AG08396 (cell line): ENCODE results near the gene PCDHGC3.
A peak's percentile ranks its signal among the peaks of the same experiment; 100 is the strongest.

Source experiments
- DNase-seq: peaks from one replicate; pipeline ENCODE4 v3.0.0; 2012; ENCODE audit warnings: low spot score, mixed read lengths

PCDHGC3 gene

GRCh38 chr5:141485321-141486055, 9.7 kb downstream of the PCDHGC3 start:
- no peak for DNase-seq

DNA sequence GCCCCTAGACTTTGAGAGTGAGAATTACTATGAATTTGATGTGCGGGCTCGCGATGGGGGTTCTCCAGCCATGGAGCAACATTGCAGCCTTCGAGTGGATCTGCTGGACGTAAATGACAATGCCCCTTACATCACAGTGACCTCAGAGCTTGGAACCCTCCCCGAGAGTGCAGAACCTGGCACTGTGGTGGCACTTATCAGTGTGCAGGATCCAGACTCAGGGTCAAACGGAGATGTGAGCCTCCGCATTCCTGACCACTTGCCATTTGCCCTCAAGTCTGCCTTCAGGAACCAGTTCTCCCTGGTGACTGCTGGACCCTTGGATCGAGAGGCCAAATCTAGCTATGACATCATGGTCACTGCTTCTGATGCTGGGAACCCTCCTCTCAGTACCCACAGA, 10.3 kb downstream of the PCDHGC3 start:
- DNase-seq = no peak

- DNase-seq = no peak
Measured at GRCh38 chr5:141487131-141487530, 11.4 kb downstream of the PCDHGC3 start.

- peak; percentile 88 for DNase-seq
Measured at GRCh38 chr5:141488591-141489561, 13.1 kb downstream of the PCDHGC3 start, which contains the start of gene PCDHGC5. Gene PCDHGC5 (plus strand): TSS chr5:141489081. CDS start chr5:141489241, 160 bp downstream.

GRCh38 chr5:141489841-141490240, 14.1 kb downstream of the PCDHGC3 start:
- DNase-seq = no peak

DNA sequence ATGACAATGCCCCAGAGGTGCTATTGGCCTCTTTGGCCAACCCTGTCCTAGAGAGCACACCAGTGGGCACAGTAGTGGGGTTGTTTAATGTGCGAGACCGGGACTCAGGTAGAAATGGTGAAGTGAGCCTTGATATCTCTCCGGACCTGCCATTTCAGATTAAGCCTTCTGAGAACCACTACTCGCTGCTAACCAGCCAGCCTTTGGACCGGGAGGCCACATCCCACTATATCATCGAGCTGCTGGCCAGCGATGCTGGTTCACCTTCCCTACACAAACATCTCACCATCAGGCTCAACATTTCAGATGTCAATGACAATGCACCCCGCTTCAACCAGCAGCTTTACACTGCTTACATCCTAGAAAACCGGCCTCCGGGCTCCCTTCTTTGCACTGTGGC, 14.5 kb downstream of the PCDHGC3 start:
- DNase-seq = no peak

GRCh38 chr5:141490771-141491170, 15.0 kb downstream of the PCDHGC3 start:
- DNase-seq = no peak

- DNase-seq = no peak
Measured at GRCh38 chr5:141491323-141492167, 15.8 kb downstream of the PCDHGC3 start.

GRCh38 chr5:141492168-141492885, 16.6 kb downstream of the PCDHGC3 start:
- no peak for DNase-seq

GRCh38 chr5:141493500-141494422, 18.0 kb downstream of the PCDHGC3 start:
- peak; percentile 65 for DNase-seq

GRCh38 chr5:141494761-141495452, 19.1 kb downstream of the PCDHGC3 start:
- no peak for DNase-seq

- DNase-seq = no peak
Measured at GRCh38 chr5:141495453-141495811, 19.7 kb downstream of the PCDHGC3 start.

GRCh38 chr5:141496038-141496437, 20.3 kb downstream of the PCDHGC3 start:
- no peak for DNase-seq

- DNase-seq = no peak
Measured at GRCh38 chr5:141501761-141502160, 26.0 kb downstream of the PCDHGC3 start.

DNA sequence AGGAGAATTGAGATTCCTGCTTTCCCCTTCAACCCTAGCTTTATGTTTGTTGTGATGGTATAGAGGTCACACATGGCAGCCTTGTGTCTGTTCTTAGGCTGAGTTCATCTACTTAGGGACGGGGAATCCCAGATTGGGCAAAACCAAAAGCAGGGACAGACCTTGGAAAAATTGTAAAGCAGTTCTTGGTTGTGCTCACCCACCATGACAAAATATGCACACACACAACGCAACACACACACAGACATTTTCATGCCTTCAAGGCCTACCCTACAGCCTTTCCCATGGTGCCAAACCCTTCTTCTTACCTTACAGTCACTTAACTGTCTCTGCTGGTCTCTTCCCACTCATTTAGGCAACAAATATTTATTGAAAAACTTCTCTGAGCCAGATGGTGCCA, 27.9 kb downstream of the PCDHGC3 start:
- DNase-seq = no peak

- no peak for DNase-seq
Measured at GRCh38 chr5:141504216-141504615, 28.4 kb downstream of the PCDHGC3 start.

DNA sequence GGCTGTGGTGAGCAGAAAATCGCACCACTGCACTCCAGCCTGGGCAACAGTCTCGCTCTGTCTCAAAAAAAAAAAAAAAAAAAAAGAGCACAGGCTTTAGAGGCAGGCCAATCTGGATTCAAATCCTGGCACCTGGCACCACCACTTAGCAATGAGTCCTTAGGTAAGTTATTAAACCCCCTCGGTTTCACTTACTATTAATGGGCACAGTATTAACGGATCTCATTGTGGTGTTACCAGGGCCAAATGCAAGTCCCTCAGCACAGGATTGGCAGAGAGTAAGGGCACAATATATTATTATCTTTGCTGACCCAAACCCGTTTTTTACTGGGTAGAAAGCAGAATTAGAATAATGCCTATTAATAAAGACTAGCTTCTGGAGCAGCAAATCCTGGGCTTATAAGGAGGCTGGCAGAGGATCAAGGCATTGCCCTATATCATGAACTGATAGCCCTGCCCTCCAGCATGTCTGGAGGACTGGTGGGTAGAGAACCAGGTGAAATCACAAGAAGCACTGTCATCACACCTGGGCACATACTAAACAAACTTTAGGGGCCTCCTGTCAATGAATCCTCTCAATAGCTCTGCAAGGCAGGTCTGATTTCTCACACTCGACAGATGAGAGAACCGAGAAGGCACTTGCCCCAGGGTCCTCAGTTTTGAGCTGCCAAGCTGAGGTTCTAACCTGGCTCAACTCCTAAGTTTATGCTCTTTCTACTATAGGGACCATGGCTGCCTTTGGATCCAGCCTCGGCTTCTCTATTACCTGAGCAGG, 30.8 kb downstream of the PCDHGC3 start:
- no peak for DNase-seq

DNA sequence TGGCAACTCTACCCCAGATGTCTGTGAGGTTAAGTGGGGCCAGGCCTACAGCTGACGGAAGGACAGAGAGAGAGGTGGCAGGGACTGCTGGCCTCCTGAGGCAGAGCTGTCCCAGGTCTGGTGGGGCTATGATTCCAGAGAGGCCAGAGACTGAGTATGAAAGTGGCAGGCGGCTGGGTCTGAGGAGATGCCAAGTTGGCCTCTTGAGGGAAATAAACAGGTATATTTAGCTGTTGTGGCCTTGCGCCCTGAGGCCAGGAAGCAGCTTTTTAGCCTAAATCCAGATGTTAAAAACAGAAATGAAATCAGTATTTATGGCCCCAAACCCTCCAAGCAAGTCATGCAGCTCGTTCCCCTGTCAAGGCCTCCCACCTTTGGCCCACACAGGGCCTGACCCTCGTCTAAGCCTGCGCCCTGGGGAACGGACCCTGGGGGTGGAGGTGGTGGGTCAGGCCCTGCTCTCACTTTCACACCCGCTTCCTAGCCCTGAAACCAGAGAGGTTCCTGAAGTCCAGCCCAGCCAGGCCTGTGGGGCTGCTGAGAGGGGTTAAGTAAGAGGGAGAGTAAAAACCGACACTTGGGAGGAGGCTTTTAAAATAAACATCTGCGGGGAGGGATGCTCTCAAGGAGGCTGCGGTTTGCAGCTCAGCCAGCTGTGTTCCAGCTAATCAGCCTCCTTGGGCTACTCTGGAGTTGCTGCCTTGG, 31.8 kb downstream of the PCDHGC3 start:
- peak; percentile 83 for DNase-seq
